Breast epithelium (tissue), 3 donors: ENCODE results near the gene RBM48.
"Not testable (repeated sequence)": the region's sequence is repeated elsewhere in the genome, so short reads cannot be mapped to it uniquely, and the experiment has no call there.

Source experiments
- CTCF ChIP-seq, 3 donors: fragments of 450-650 bp; IDR thresholded peaks; one replicate each; pipeline ENCODE4 v1.5.1; 2016 to 2017; ENCODE audit warnings: antibody characterized with exemption in 3 of 3, mild to moderate bottlenecking in 3 of 3, moderate library complexity in 3 of 3
- POLR2A ChIP-seq: fragments of 450-650 bp; IDR thresholded peaks from one replicate; pipeline ENCODE4 v1.6.1; 2016; ENCODE audit warnings: antibody characterized with exemption, mild to moderate bottlenecking, moderate library complexity
- POLR2AphosphoS5 ChIP-seq, 3 donors: sonication (generic); formaldehyde crosslinking; IDR thresholded peaks; one replicate each; pipeline ENCODE4 v1.6.1; 2017; ENCODE audit warnings: antibody characterized with exemption in 3 of 3

DNA sequence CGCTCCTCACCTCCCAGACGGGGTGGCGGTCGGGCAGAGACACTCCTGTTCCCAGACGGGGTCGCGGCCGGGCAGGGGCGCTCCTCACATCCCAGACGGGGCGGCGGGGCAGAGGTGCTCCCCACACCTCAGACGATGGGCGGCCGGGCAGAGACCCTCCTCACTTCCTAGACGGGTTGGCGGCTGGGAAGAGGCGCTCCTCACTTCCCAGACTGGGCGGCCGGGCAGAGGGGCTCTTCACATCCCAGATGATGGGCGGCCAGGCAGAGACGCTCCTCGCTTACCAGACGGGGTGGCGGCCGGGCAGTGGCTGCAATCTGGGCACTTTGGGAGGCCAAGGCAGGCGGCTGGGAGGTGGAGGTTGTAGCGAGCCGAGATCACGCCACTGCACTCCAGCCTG is 16.5 kb downstream of the RBM48 start:
- TF ChIP-seq CTCF (IDR thresholded peaks at IDR 0.05); POLR2A; POLR2AphosphoS5 (IDR thresholded peaks at IDR 0.05): not testable (repeated sequence)
